ENCODE results near the gene NYNRIN.

DNA sequence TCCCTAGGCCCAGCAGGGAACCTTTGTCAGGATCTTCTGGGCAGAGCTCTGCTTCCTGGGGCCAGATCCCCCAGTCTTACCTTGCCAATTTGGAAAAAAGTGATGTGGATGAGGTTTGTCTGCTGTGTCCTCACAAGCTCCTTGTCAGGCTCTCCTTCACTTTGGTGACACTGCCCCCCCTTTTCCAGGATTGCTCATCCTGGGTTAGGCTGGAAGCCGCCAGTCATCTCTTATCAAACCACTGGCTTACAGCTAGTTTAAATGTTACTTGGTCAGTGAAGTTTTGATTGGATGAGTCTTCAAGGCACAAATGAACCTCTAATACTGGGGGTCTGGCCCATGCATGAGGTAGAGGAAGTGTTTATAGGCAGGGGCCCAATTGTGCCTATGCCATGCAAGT lies 15.3 kb downstream of the NYNRIN start:
- TF ChIP-seq, protein P1, sequence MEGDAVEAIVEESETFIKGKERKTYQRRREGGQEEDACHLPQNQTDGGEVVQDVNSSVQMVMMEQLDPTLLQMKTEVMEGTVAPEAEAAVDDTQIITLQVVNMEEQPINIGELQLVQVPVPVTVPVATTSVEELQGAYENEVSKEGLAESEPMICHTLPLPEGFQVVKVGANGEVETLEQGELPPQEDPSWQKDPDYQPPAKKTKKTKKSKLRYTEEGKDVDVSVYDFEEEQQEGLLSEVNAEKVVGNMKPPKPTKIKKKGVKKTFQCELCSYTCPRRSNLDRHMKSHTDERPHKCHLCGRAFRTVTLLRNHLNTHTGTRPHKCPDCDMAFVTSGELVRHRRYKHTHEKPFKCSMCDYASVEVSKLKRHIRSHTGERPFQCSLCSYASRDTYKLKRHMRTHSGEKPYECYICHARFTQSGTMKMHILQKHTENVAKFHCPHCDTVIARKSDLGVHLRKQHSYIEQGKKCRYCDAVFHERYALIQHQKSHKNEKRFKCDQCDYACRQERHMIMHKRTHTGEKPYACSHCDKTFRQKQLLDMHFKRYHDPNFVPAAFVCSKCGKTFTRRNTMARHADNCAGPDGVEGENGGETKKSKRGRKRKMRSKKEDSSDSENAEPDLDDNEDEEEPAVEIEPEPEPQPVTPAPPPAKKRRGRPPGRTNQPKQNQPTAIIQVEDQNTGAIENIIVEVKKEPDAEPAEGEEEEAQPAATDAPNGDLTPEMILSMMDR (conservative IDR thresholded peaks at IDR 0.05; ENCODE audit: low read length) = no peak
- TF ChIP-seq EZH2phosphoT487 (IDR thresholded peaks at IDR 0.05; ENCODE audit: borderline replicate concordance) = no peak

All from Loucy (cell line).